Measurements from ENCODE around the gene TFCP2L1.

The TFCP2L1 gene

DNA sequence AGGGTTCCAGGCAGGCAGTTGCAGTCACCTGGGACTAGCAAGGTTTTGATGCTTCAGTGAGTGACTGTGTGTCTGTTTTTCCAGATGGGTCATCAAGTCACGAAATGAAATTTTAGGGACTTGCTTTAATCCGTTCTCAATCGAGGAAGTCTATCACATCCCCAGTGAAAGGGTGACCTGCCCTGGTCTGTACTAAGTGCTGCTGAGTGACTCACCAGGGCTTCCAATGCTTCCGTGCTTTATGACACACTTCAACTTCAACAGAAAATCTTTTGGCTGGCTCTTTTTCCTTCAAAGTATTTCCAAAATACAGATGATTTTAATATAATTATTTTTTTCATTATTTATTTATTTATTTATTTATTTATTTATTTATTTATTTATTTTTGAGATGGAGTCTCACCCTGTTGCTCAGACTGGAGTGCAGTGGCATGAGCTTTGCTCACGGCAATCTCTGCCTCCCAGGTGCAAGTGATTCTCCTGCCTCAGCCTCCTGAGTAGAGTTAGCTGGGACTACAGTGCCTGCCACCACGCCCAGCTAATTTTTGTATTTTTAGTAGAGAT lies 18.4 kb downstream of the TFCP2L1 start:
- H3K4me3 ChIP-seq (ENCODE audit: low read depth, low read length), result no peak overlapping the region
- DNase-seq (ENCODE audit: low read depth), result no peak
- TF ChIP-seq, protein P1, sequence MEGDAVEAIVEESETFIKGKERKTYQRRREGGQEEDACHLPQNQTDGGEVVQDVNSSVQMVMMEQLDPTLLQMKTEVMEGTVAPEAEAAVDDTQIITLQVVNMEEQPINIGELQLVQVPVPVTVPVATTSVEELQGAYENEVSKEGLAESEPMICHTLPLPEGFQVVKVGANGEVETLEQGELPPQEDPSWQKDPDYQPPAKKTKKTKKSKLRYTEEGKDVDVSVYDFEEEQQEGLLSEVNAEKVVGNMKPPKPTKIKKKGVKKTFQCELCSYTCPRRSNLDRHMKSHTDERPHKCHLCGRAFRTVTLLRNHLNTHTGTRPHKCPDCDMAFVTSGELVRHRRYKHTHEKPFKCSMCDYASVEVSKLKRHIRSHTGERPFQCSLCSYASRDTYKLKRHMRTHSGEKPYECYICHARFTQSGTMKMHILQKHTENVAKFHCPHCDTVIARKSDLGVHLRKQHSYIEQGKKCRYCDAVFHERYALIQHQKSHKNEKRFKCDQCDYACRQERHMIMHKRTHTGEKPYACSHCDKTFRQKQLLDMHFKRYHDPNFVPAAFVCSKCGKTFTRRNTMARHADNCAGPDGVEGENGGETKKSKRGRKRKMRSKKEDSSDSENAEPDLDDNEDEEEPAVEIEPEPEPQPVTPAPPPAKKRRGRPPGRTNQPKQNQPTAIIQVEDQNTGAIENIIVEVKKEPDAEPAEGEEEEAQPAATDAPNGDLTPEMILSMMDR (conservative IDR thresholded peaks at IDR 0.05; ENCODE audit: low read depth, low read length), result no peak

DNA sequence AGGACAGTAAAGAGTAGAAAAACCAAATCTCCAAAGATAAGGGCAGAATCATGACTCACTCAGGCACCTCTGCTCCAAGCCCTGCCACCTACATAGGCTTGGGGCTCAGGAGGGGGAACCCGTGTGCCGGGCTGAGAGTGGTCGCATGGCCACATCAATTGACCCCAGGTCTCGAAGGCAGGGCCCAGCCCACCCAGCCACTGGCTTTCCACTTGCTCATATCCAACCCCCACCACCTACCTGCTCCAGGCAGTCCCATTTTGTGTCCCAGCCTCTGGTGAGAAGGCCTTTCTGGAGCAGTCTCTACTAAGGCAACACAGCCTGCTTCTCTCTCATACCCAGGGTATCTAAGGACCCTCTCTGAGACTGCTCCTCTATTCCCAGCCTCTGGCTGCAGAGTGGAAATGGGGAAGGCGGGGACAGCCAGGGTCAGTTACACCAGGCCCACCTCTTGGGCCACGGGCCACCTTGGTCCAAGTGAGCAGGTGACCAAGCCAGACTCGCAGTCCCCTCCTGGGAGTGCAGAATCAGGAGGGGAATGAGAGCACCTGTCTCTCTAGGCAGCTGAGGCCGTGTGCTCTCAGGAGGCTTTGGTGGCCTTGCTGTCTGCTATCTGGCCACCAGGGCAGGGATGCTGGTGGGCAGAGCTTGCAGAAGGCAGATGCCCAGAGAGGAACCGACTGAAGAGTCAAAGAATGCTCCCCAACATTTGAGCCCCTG lies 20.8 kb downstream of the TFCP2L1 start:
- TF ChIP-seq, protein P1 (conservative IDR thresholded peaks at IDR 0.05; ENCODE audit: low read depth, low read length), result no peak
- H3K4me3 ChIP-seq (ENCODE audit: low read depth, low read length), result no peak overlapping the region
- DNase-seq (ENCODE audit: low read depth), result no peak

DNA sequence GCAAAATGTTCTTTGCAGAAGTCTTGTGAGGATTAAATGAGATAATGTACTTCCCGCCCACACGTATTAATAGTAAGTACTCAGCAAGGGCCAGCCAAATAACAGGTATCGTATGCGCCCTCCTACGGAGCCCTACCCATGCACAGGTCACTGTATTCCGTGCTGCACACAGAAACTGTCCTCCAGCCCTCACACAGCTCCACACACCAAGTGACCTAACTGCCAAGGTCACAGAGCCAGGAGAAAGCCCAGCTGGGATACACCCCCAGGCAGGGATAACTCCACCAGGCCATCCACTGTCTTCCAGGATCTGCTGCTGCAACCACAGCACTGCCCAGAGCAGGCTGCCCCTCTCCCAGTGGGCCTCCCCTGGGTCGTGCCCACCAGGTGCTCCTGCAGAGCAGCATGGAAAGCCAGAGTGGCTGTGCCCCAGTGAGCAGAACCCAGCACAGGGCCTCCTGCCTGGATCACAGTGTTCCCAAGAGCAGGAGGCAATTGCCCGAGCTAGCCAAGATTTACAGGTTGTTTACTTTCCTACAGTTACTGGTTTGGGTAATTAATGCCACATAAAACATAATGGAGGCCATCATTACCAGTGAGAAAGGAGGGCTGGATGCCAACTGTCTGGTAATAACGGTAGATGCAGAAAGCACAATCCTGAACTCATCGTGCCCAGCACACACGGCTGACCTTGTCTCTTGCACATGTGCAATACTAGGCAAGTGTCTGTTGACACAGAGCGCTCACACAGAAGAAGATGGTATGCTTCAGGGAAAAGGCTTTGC lies 24.4 kb downstream of the TFCP2L1 start:
- TF ChIP-seq, protein P1 (conservative IDR thresholded peaks at IDR 0.05; ENCODE audit: low read depth, low read length), result no peak
- H3K4me3 ChIP-seq (ENCODE audit: low read depth, low read length), result no peak overlapping the region
- DNase-seq (ENCODE audit: low read depth), result no peak

GRCh38 chr2:121258051-121258450 lies 27.0 kb downstream of the TFCP2L1 start:
- no peak for DNase-seq (ENCODE audit: low read depth)
- H3K4me3 ChIP-seq (ENCODE audit: low read depth, low read length), result no peak overlapping the region
- TF ChIP-seq, protein P1 (conservative IDR thresholded peaks at IDR 0.05; ENCODE audit: low read depth, low read length), result no peak

- TF ChIP-seq, protein P1 (conservative IDR thresholded peaks at IDR 0.05; ENCODE audit: low read depth, low read length), result no peak
- DNase-seq (ENCODE audit: low read depth), result no peak
These were observed 27.5 kb downstream of the TFCP2L1 start for GRCh38 chr2:121257480-121257840.

DNA sequence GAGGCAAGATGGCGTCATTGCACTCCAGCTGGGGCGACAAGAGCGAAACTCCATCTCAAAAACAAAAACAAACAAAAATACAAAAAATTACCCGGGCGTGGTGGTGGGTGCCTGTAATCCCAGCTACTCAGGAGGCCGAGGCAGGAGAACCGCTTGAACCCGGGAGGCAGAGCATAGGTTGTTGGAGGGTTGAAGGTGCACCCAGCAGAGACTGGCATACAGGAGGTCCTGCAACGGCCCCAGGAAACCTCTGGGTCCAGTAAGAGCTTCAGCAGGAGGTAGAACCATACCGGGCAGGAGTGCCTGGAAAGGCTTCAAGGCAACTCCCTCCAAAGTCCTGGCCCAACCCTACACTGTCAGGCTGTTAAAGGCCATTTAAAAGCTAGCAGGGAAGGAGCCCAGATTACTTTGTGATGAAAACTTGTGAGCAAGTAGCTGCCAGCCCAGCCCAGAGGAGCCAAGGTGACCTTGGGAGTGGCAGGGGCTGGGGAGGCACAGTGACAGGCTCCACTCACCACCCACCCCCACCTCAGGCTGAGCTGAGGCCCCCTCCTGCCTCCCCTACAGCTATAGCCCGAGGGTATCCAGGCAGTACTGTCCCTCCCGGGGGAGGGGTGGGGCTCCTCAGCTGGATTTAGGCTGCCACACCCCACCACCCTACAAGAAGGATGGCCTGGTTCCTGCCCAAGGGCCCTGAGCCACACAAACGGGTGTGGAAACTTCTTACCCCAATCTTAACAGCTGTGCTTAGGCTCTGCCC lies 28.1 kb downstream of the TFCP2L1 start:
- no peak overlapping the region for H3K4me3 ChIP-seq (ENCODE audit: low read depth, low read length)
- no peak for DNase-seq (ENCODE audit: low read depth)

More at GRCh38 chr2:121257480-121257840, 27.5 kb downstream of the TFCP2L1 start:
- H3K4me3 ChIP-seq (ENCODE audit: low read depth, low read length), result no peak overlapping the region

More for the DNA sequence above, 28.1 kb downstream of the TFCP2L1 start:
- TF ChIP-seq, protein P1 (conservative IDR thresholded peaks at IDR 0.05; ENCODE audit: low read depth, low read length), result no peak
